ENCODE measurements around the gene HOXB5. TPM values are rescaled to one million over a fixed set of nuclear protein-coding genes. Genes with fewer than 3 reads are reported as not detected.

The HOXB5 gene
- total RNA-seq, 1 donor from 2014 or later = 31.1 TPM

DNA sequence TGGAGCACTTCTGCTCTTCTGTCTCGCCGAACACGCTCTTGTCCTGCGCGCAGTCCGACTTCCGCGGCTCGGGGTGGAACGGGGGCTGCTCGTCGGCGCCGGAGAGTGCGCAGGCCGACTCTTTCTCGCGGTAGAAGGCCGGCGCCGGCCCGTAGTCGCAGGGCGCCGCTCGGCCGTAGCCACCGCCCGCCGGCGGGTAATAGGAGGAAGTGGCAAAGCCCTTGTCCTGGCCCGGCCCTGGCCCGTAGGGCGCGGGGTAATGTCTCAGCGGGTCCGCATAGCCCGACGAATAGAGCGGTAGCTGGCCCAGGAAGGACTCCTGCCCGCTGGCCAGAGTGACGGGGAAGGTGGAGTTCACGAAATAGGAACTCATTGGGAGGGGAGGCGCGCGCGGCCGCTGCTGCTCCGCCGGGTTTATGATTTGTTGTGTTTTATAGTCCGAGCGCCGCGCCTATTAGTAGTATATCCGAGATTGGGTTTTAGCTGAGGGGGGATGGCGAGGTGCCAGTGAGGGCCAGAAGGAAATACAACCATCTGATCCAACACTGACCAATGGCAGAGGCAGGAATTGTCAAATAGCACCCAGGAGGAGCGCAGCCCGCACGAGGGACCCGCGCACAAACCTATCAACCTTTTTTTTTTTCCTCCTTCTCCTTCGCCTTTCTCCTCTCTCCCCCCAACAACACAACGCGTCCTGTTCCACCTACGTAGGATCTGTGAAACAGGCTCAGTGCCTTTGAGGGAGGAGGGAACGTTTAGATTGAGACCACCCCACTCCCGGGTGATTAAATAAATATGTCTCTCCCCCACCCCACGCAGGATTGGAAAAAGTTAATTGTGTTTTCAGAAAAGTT lies 4.4 kb upstream of the HOXB5 start:
- DNase-seq (ENCODE audit: low spot score in 2 of 2, unreplicated experiment in 2 of 2) = peak in 1 of 2 experiments; percentile 75
- Mint-ChIP-seq H3K36me3 (peaks cover 9% of the 10 kb centered on the region), H3K27me3 (ENCODE audit: low read depth) (no peaks in the 10 kb centered on the region), H3K27ac (peak overlapping the region; percentile 100), H3K4me1 (peaks cover 81% of the 10 kb centered on the region), H3K4me3 (peak overlapping the region; percentile 90), H3K9me3 (no peaks in the 10 kb centered on the region)
- no peak for TF ChIP-seq CTCF (IDR thresholded peaks at IDR 0.05; ENCODE audit: unreplicated experiment)

- Mint-ChIP-seq H3K27ac (peak overlapping the region; percentile 100), H3K27me3 (ENCODE audit: low read depth) (no peaks in the 10 kb centered on the region), H3K4me1 (peaks cover 75% of the 10 kb centered on the region), H3K9me3 (no peaks in the 10 kb centered on the region), H3K4me3 (peak overlapping the region; percentile 90), H3K36me3 (peaks cover 13% of the 10 kb centered on the region)
- no peak for DNase-seq (ENCODE audit: low spot score in 2 of 2, unreplicated experiment in 2 of 2)
- no peak for TF ChIP-seq CTCF (IDR thresholded peaks at IDR 0.05; ENCODE audit: unreplicated experiment)
These were observed 3.9 kb upstream of the HOXB5 start for GRCh38 chr17:48597528-48597777.

GRCh38 chr17:48596735-48597527 lies 3.4 kb upstream of the HOXB5 start:
- TF ChIP-seq CTCF (IDR thresholded peaks at IDR 0.05; ENCODE audit: unreplicated experiment) = no peak

DNA sequence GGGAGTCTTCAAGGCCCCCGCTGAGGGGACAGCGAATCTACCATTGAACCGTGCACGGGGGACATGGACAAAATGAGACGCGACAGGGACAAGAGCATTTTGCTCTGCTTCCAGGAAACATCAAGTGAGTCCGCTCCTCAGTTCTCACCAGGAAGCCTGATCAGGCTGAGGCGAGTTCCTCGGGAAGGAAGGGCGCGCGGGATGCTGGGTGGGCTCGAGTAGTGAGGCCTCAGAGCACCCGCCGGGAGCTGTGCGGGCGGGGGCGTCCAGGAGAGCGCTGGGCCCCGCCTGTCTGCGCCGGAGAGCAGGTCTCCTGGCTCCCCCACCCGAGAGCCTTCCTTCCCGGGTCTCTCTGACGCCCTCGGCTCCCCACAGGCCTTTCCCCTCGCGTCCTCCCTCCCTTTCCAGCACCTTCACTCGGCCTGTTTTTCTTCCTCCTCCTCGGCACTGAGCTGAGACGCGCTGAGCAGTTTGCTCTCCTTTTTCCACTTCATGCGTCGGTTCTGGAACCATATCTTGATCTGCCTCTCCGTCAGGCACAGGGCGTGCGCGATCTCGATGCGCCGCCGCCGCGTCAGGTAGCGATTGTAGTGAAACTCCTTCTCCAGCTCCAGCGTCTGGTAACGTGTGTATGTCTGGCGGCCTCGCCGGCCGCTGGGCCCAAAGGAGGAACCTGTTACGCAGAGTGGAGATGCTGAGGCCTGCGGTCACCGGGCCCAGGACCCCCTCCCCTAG lies 2.6 kb upstream of the HOXB5 start:
- H3K36me3 Mint-ChIP-seq = peaks cover 19% of the 10 kb centered on the region
- H3K4me3 Mint-ChIP-seq = peak overlapping the region; percentile 90
- H3K9me3 Mint-ChIP-seq = no peaks in the 10 kb centered on the region
- H3K27ac Mint-ChIP-seq = peak overlapping the region; percentile 100
- peaks cover 70% of the 10 kb centered on the region for H3K4me1 Mint-ChIP-seq
- no peak for DNase-seq (ENCODE audit: low spot score in 2 of 2, unreplicated experiment in 2 of 2)
- no peak for TF ChIP-seq CTCF (IDR thresholded peaks at IDR 0.05; ENCODE audit: unreplicated experiment)
- no peaks in the 10 kb centered on the region for H3K27me3 Mint-ChIP-seq (ENCODE audit: low read depth)

More at GRCh38 chr17:48596735-48597527, 3.4 kb upstream of the HOXB5 start:
- H3K9me3 Mint-ChIP-seq = no peaks in the 10 kb centered on the region
- peak overlapping the region; percentile 100 for H3K27ac Mint-ChIP-seq
- H3K4me1 Mint-ChIP-seq = peaks cover 72% of the 10 kb centered on the region
- no peak for DNase-seq (ENCODE audit: low spot score in 2 of 2, unreplicated experiment in 2 of 2)
- peak overlapping the region; percentile 90 for H3K4me3 Mint-ChIP-seq
- peaks cover 13% of the 10 kb centered on the region for H3K36me3 Mint-ChIP-seq
- H3K27me3 Mint-ChIP-seq (ENCODE audit: low read depth) = no peaks in the 10 kb centered on the region

DNA sequence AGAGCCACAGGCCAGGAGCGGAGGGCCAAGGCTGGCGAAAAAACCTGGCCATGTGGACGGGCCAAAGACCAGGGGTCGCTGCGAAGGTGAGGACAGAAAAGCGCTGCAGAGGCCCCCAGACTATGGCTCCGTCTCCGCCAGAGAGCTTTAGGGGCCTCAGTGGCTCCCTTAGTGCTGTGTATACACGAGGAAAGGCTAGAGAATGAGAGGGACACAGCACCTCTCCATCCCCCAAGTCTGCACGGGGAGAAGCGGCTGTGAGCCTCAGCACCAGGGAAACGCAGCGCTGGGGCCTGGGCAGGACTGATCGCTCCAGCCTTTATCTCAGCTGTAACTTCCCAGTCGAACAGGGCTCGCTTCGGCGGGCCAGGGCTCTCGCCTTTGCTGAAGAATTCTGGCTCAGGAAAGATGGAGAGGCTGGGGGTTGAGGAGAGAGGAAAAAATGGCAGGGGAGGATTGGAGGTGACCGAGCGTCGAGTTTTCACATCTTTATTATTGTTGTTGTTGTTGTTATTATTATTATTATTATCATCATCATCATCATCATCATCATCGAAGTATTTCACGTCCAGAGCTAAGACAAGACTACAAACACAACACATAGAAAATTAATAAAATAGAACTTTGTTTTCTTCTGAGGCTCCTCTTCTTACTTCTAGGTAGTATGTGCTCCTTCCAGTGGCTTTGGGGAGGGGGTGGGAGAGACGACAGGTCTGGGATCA lies 1.9 kb upstream of the HOXB5 start:
- Mint-ChIP-seq H3K36me3 (peaks cover 22% of the 10 kb centered on the region), H3K27ac (peak overlapping the region; percentile 100), H3K4me3 (peak overlapping the region; percentile 90), H3K9me3 (no peaks in the 10 kb centered on the region), H3K4me1 (peaks cover 68% of the 10 kb centered on the region), H3K27me3 (ENCODE audit: low read depth) (no peaks in the 10 kb centered on the region)
- DNase-seq (ENCODE audit: low spot score in 2 of 2, unreplicated experiment in 2 of 2) = no peak
- TF ChIP-seq CTCF (IDR thresholded peaks at IDR 0.05; ENCODE audit: unreplicated experiment) = no peak

All from mesothelial cell of epicardium (in vitro differentiated cells).